Tibial nerve (tissue), 4 donors: ENCODE data around the gene ULBP2. TPM values are rescaled to one million over a fixed set of nuclear protein-coding genes. Genes with fewer than 3 reads are reported as not detected.
"Not testable (repeated sequence)": the region's sequence is repeated elsewhere in the genome, so short reads cannot be mapped to it uniquely, and the experiment has no call there.

Experiments used
- DNase-seq, 2 donors: peaks; one replicate each; pipeline ENCODE4 v3.0.0-alpha.2; 2019; ENCODE audit warnings: low spot score in 2 of 2
- H3K27ac ChIP-seq, 4 donors: fragments of 200-600 bp; sonication (generic) in 3 of 4; one replicate each; pipeline ENCODE4 v1.5.1; 2017 to 2019; ENCODE audit warnings: mild to moderate bottlenecking in 1 of 4
- H3K27me3 ChIP-seq, 2 donors: fragments of 200-600 bp; sonication (generic) in 1 of 2; one replicate each; pipeline versions ENCODE4 v1.5.1 to v1.6.0; 2017 to 2019
- H3K36me3 ChIP-seq, 3 donors: fragments of 200-600 bp; sonication (generic); one replicate each; pipeline ENCODE4 v1.5.1; 2018 to 2019
- H3K4me1 ChIP-seq, 4 donors: fragments of 200-600 bp; sonication (generic) in 3 of 4; one replicate each; pipeline ENCODE4 v1.5.1; 2017 to 2019
- H3K4me3 ChIP-seq, 4 donors: fragments of 200-600 bp; sonication (generic) in 3 of 4; one replicate each; pipeline ENCODE4 v1.5.1; 2017 to 2019; ENCODE audit warnings: mild to moderate bottlenecking in 1 of 4, moderate library complexity in 1 of 4
- H3K9me3 ChIP-seq, 4 donors: fragments of 200-600 bp; sonication (generic) in 3 of 4; one replicate each; pipeline ENCODE4 v1.5.1; 2017 to 2019
- CTCF ChIP-seq, 5 experiments: fragments of 200-600 bp in 3 of 5; fragments of 450-650 bp in 2 of 5; sonication (generic) in 3 of 5; IDR thresholded peaks; one replicate each; pipeline ENCODE4 v1.5.1; 2016 to 2019; ENCODE audit warnings: antibody characterized with exemption in 5 of 5, mild to moderate bottlenecking in 3 of 5, moderate library complexity in 2 of 5
- EP300 ChIP-seq, 2 donors: sonication (generic); formaldehyde crosslinking; IDR thresholded peaks; one replicate each; pipeline ENCODE4 v1.6.1; 2017; ENCODE audit warnings: antibody characterized with exemption in 2 of 2, mild to moderate bottlenecking in 1 of 2
- POLR2A ChIP-seq, 2 donors: fragments of 450-650 bp; IDR thresholded peaks; one replicate each; pipeline ENCODE4 v1.6.1; 2017; ENCODE audit warnings: antibody characterized with exemption in 2 of 2, mild to moderate bottlenecking in 2 of 2, moderate library complexity in 2 of 2
- WGBS, 2 donors: methylation state at CpG; one replicate each; pipeline ENCODE4 v1.1.5; 2018; 5-methylcytosine and 5-hydroxymethylcytosine counted together
- total RNA-seq, 4 donors: library from RNA; depleted of rRNA; stranded (reverse); fragments of >200 nt; gene quantifications; one replicate each; pipeline ENCODE4 v1.1.0, GENCODE V29; 2016

The ULBP2 gene
- total RNA-seq, 4 donors from 2014 or later: 0.22 TPM; not detected in 3

- no peaks in the 10 kb centered on the region for H3K4me1 ChIP-seq
- no peaks in the 10 kb centered on the region for H3K36me3 ChIP-seq
- no peak overlapping the region for H3K27ac ChIP-seq
- 80 to 87% methylated on average over 6 of the region's 6 CpGs for WGBS, 2 donors
- H3K27me3 ChIP-seq: no peaks in the 10 kb centered on the region
- no peak overlapping the region for H3K4me3 ChIP-seq
- peaks cover 0 to 14% (median 2%) of the 10 kb centered on the region in 4 donors for H3K9me3 ChIP-seq
- TF ChIP-seq POLR2A (IDR thresholded peaks at IDR 0.05): no peak
- no peak for TF ChIP-seq EP300 (IDR thresholded peaks at IDR 0.05)
- no peak for TF ChIP-seq CTCF (IDR thresholded peaks at IDR 0.05)
- no peak for DNase-seq
Observed at GRCh38 chr6:149905911-149906371, 35.9 kb upstream of the ULBP2 start.

GRCh38 chr6:149906405-149906804 is 35.4 kb upstream of the ULBP2 start:
- Histone ChIP-seq H3K4me1 (no peaks in the 10 kb centered on the region), H3K27ac (no peak overlapping the region), H3K4me3 (no peak overlapping the region), H3K9me3 (peaks cover 0 to 14% (median 2%) of the 10 kb centered on the region in 4 donors), H3K27me3 (no peaks in the 10 kb centered on the region), H3K36me3 (no peaks in the 10 kb centered on the region)
- no peak for DNase-seq
- WGBS, 2 donors: 85 to 96% methylated on average over 4 of the region's 4 CpGs
- TF ChIP-seq POLR2A (IDR thresholded peaks at IDR 0.05) (no peak), EP300 (IDR thresholded peaks at IDR 0.05) (no peak), CTCF (IDR thresholded peaks at IDR 0.05) (no peak)

GRCh38 chr6:149907317-149907716 is 34.5 kb upstream of the ULBP2 start:
- TF ChIP-seq POLR2A (IDR thresholded peaks at IDR 0.05) (no peak), CTCF (IDR thresholded peaks at IDR 0.05) (no peak), EP300 (IDR thresholded peaks at IDR 0.05) (no peak)
- WGBS, 2 donors: 90 to 92% methylated on average over 2 of the region's 2 CpGs
- peaks cover 0 to 14% (median 2%) of the 10 kb centered on the region in 4 donors for H3K9me3 ChIP-seq
- H3K27ac ChIP-seq: no peak overlapping the region
- H3K4me3 ChIP-seq: no peak overlapping the region
- no peaks in the 10 kb centered on the region for H3K36me3 ChIP-seq
- no peaks in the 10 kb centered on the region for H3K27me3 ChIP-seq
- no peaks in the 10 kb centered on the region for H3K4me1 ChIP-seq
- DNase-seq: no peak

- not testable (repeated sequence) for H3K36me3 ChIP-seq, H3K27ac ChIP-seq, H3K27me3 ChIP-seq, DNase-seq, H3K4me1 ChIP-seq, H3K4me3 ChIP-seq
- H3K9me3 ChIP-seq: peaks cover 0 to 14% (median 2%) of the 10 kb centered on the region in 4 donors
- 78 to 84% methylated on average over 4 of the region's 4 CpGs for WGBS, 2 donors
Observed at GRCh38 chr6:149908480-149908879, 33.3 kb upstream of the ULBP2 start.

GRCh38 chr6:149909701-149910470 is 31.9 kb upstream of the ULBP2 start:
- H3K4me1 ChIP-seq: no peaks in the 10 kb centered on the region
- no peaks in the 10 kb centered on the region for H3K27me3 ChIP-seq
- no peak overlapping the region for H3K27ac ChIP-seq
- no peak for TF ChIP-seq POLR2A (IDR thresholded peaks at IDR 0.05)
- no peak for TF ChIP-seq EP300 (IDR thresholded peaks at IDR 0.05)
- TF ChIP-seq CTCF (IDR thresholded peaks at IDR 0.05): no peak
- 83 to 95% methylated on average over 8 to 9 of the region's 9 CpGs for WGBS, 2 donors
- H3K36me3 ChIP-seq: no peaks in the 10 kb centered on the region
- H3K4me3 ChIP-seq: no peak overlapping the region
- no peak for DNase-seq
- H3K9me3 ChIP-seq: peaks cover 0 to 14% (median 2%) of the 10 kb centered on the region in 4 donors
